Measurements from ENCODE around the gene ZSWIM1. TPM values are rescaled to one million over a fixed set of nuclear protein-coding genes. Genes with fewer than 3 reads are reported as not detected.

The ZSWIM1 gene
- total and polyA plus RNA-seq, 2 donors (not counting 1 experiment from before 2014, with no cell fraction given), result 5.4 to 15.7 TPM

DNA sequence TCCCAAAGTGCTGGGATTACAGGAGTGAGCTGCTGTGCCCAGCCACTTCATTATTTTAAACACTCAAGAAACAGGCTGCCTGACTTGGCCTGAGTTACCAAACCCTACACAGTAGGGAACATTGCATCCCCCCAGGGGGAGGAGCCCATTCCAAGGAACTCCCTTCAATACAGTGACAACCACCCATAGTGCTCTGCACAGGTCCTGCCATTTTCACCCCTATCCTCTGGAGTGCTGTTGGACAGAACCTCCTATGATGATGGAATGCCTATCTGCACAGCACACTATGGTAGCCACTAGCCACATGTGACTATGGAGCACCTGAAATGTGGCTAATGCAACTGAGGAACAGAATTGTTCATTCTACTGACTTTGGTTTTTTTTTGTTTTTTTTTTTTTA lies 35.6 kb upstream of the ZSWIM1 start:
- Histone ChIP-seq H3K27ac (ENCODE audit: low read length in 2 of 2) (no peak overlapping the region), H2AFZ (ENCODE audit: insufficient read depth, low read depth, low read length, poor library complexity, severe bottlenecking) (no peak overlapping the region), H3K4me3 (ENCODE audit: control extremely low read depth in 1 of 5, extremely low read depth in 1 of 5, insufficient read depth in 1 of 5, low read depth in 2 of 5, low read length in 4 of 5) (no peak overlapping the region), H3K79me2 (ENCODE audit: control insufficient read depth, insufficient read depth, low read length) (peaks cover 6% of the 10 kb centered on the region), H3K9ac (ENCODE audit: low read length) (no peak overlapping the region), H3K9me3 (ENCODE audit: control extremely low read depth in 1 of 3, control insufficient read depth in 2 of 3, insufficient read depth in 1 of 3, low read length in 2 of 3) (no peaks in the 10 kb centered on the region), H3K4me1 (ENCODE audit: control insufficient read depth in 2 of 2, insufficient read depth in 2 of 2, low read length in 2 of 2) (peaks cover 14 to 21% of the 10 kb centered on the region in 2 donors), H3K4me2 (replicated peaks; ENCODE audit: low read depth, low read length, poor library complexity, severe bottlenecking) (no peak overlapping the region), H3K27me3 (replicated peaks in 1 of 4; ENCODE audit: control extremely low read depth in 1 of 4, control insufficient read depth in 3 of 4, insufficient read depth in 4 of 4, low read length in 3 of 4) (no peaks in the 10 kb centered on the region), H4K20me1 (ENCODE audit: control insufficient read depth, insufficient read depth, low read length, poor library complexity, severe bottlenecking) (no peaks in the 10 kb centered on the region), H3K36me3 (replicated peaks in 1 of 2; ENCODE audit: control extremely low read depth in 1 of 2, control insufficient read depth in 1 of 2, extremely low read depth in 1 of 2, insufficient read depth in 2 of 2, low read length in 1 of 2) (peaks cover 13 to 60% of the 10 kb centered on the region in 2 experiments)
- no peaks in the 10 kb centered on the region for H3K9me3 Mint-ChIP-seq (ENCODE audit: insufficient read depth)
- no peak for ATAC-seq (ENCODE audit: low read depth)
- H3K27me3 Mint-ChIP-seq, result no peaks in the 10 kb centered on the region
- H3K27ac Mint-ChIP-seq, result no peak overlapping the region
- H3K4me1 Mint-ChIP-seq, result peaks cover 18% of the 10 kb centered on the region
- DNase-seq, result no peak
- no peak overlapping the region for H3K4me3 Mint-ChIP-seq
- no peak for TF ChIP-seq EZH2 (IDR thresholded peaks at IDR 0.05; ENCODE audit: borderline replicate concordance, insufficient read depth, low read depth, low read length, poor library complexity, severe bottlenecking)
- CTCF ChIA-PET, result no interaction called here
- POLR2A ChIA-PET, result no interaction called here
- intact Hi-C loops (cut with micrococcal nuclease), result no loop called here

DNA sequence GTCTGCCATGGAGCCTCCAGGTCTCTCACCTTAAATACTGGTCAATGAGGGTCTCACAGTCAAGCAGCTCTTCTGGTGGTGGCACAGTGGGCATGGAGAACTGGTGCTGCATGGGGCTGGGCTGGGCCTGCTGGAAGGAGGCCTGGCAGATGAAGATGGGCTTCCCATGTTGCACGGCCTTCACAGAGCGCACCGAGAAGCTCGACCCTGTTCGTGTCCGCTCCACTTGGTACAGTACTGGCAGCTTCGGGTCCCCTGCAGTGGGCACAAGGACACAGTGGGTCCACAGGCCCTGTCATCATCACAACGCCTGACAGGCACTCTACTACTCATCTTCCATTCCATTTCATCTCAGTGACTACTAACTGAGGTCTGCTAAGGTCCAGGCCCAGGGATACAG lies 32.6 kb upstream of the ZSWIM1 start:
- H3K9me3 Mint-ChIP-seq (ENCODE audit: insufficient read depth), result no peaks in the 10 kb centered on the region
- POLR2A ChIA-PET, result no interaction called here
- H3K4me3 ChIP-seq (ENCODE audit: control extremely low read depth in 1 of 5, extremely low read depth in 1 of 5, insufficient read depth in 1 of 5, low read depth in 2 of 5, low read length in 4 of 5), result no peak overlapping the region

More for the DNA sequence above, 32.6 kb upstream of the ZSWIM1 start:
- Histone ChIP-seq H3K27ac (ENCODE audit: low read length in 2 of 2) (no peak overlapping the region), H3K79me2 (ENCODE audit: control insufficient read depth, insufficient read depth, low read length) (peaks cover 16% of the 10 kb centered on the region), H4K20me1 (ENCODE audit: control insufficient read depth, insufficient read depth, low read length, poor library complexity, severe bottlenecking) (no peaks in the 10 kb centered on the region), H3K9ac (ENCODE audit: low read length) (no peak overlapping the region), H3K4me1 (ENCODE audit: control insufficient read depth in 2 of 2, insufficient read depth in 2 of 2, low read length in 2 of 2) (no peaks in the 10 kb centered on the region), H3K4me2 (replicated peaks; ENCODE audit: low read depth, low read length, poor library complexity, severe bottlenecking) (no peak overlapping the region), H3K27me3 (replicated peaks in 1 of 4; ENCODE audit: control extremely low read depth in 1 of 4, control insufficient read depth in 3 of 4, insufficient read depth in 4 of 4, low read length in 3 of 4) (no peaks in the 10 kb centered on the region), H2AFZ (ENCODE audit: insufficient read depth, low read depth, low read length, poor library complexity, severe bottlenecking) (no peak overlapping the region), H3K9me3 (ENCODE audit: control extremely low read depth in 1 of 3, control insufficient read depth in 2 of 3, insufficient read depth in 1 of 3, low read length in 2 of 3) (no peaks in the 10 kb centered on the region), H3K36me3 (replicated peaks in 1 of 2; ENCODE audit: control extremely low read depth in 1 of 2, control insufficient read depth in 1 of 2, extremely low read depth in 1 of 2, insufficient read depth in 2 of 2, low read length in 1 of 2) (peaks cover 9 to 64% of the 10 kb centered on the region in 2 experiments)
- WGBS (ENCODE audit: insufficient coverage), result 98% methylated on average over 8 of the region's 8 CpGs
- no peak overlapping the region for H3K4me3 Mint-ChIP-seq
- intact Hi-C loops (cut with micrococcal nuclease), result no loop called here
- no peaks in the 10 kb centered on the region for H3K27me3 Mint-ChIP-seq
- DNase-seq (no peak), ATAC-seq (ENCODE audit: low read depth) (no peak)
- no peak overlapping the region for H3K27ac Mint-ChIP-seq
- H3K4me1 Mint-ChIP-seq, result no peaks in the 10 kb centered on the region
- TF ChIP-seq EZH2 (IDR thresholded peaks at IDR 0.05; ENCODE audit: borderline replicate concordance, insufficient read depth, low read depth, low read length, poor library complexity, severe bottlenecking), result no peak
- TF ChIP-seq, protein P1, sequence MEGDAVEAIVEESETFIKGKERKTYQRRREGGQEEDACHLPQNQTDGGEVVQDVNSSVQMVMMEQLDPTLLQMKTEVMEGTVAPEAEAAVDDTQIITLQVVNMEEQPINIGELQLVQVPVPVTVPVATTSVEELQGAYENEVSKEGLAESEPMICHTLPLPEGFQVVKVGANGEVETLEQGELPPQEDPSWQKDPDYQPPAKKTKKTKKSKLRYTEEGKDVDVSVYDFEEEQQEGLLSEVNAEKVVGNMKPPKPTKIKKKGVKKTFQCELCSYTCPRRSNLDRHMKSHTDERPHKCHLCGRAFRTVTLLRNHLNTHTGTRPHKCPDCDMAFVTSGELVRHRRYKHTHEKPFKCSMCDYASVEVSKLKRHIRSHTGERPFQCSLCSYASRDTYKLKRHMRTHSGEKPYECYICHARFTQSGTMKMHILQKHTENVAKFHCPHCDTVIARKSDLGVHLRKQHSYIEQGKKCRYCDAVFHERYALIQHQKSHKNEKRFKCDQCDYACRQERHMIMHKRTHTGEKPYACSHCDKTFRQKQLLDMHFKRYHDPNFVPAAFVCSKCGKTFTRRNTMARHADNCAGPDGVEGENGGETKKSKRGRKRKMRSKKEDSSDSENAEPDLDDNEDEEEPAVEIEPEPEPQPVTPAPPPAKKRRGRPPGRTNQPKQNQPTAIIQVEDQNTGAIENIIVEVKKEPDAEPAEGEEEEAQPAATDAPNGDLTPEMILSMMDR (IDR thresholded peaks at IDR 0.05), result no peak
- CTCF ChIA-PET, result no interaction called here
